IMR-90 (cell line): Measurements from ENCODE around the gene CADM1.

ENCODE experiments used
- BHLHE40 ChIP-seq: fragments of 150-350 bp; IDR thresholded peaks from 2 replicates; pipeline ENCODE4 v1.6.1; 2016; ENCODE audit warnings: mild to moderate bottlenecking, low read depth, low read length
- CEBPB ChIP-seq: IDR thresholded peaks from 2 replicates; pipeline ENCODE4 v1.6.1; 2012; ENCODE audit warnings: low read depth, low read length, improper control_type of control experiment
- CHD1 ChIP-seq: IDR thresholded peaks from 2 replicates; pipeline ENCODE4 v1.6.1; 2012; ENCODE audit warnings: low read depth, low read length, improper control_type of control experiment
- MAFK ChIP-seq: IDR thresholded peaks from 2 replicates; pipeline ENCODE4 v1.6.1; 2012; ENCODE audit warnings: low read depth, low read length, improper control_type of control experiment
- MXI1 ChIP-seq: IDR thresholded peaks from 2 replicates; pipeline ENCODE4 v1.6.1; 2012; ENCODE audit warnings: low read depth, mild to moderate bottlenecking, low read length, moderate library complexity, borderline replicate concordance
- POLR2A ChIP-seq: IDR thresholded peaks from 2 replicates; pipeline ENCODE4 v1.6.1; 2012; ENCODE audit warnings: mild to moderate bottlenecking, low read depth, low read length
- SMC3 ChIP-seq: fragments of 150-350 bp; IDR thresholded peaks from 2 replicates; pipeline ENCODE4 v1.6.1; 2016; ENCODE audit warnings: low read depth, mild to moderate bottlenecking, antibody characterized with exemption, low read length, moderate library complexity
- TF ChIP-seq, protein P1 (sequence below): conservative IDR thresholded peaks from 2 replicates; pipeline ENCODE4 v1.5.1; 2012; ENCODE audit warnings: mild to moderate bottlenecking, low read depth, low read length, improper control_type of control experiment
- TF ChIP-seq, protein P2 (sequence below): fragments of 150-350 bp; IDR thresholded peaks from 2 replicates; pipeline ENCODE4 v1.6.1; 2017; ENCODE audit warnings: mild to moderate bottlenecking, antibody characterized with exemption, low read length, low read depth
- TF ChIP-seq, protein P3 (sequence below): fragments of 150-350 bp; IDR thresholded peaks from 2 replicates; pipeline ENCODE4 v1.6.1; 2016; ENCODE audit warnings: low read depth, mild to moderate bottlenecking, low read length, moderate library complexity, borderline replicate concordance

DNA sequence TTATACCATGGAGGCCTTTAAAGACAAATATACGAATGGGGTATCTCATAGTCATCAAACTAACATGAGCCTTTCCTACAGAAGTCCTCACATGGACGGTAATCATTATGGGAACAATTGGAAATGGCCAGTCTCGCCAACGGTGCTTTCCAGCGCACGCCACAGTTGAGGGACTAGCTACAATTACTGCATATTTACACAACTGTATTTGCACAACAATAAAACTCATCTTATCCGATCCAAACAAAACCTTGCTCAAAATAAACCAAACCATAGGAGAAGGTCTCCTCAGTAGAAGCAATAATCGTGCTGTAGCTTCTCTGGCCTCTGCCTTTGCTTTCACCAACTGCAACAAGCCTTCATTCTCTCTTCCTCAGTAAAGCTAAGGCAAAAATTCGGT, 5.9 kb downstream of the CADM1 start:
- no peak for TF ChIP-seq SMC3
- TF ChIP-seq CEBPB: no peak
- TF ChIP-seq, protein P1, sequence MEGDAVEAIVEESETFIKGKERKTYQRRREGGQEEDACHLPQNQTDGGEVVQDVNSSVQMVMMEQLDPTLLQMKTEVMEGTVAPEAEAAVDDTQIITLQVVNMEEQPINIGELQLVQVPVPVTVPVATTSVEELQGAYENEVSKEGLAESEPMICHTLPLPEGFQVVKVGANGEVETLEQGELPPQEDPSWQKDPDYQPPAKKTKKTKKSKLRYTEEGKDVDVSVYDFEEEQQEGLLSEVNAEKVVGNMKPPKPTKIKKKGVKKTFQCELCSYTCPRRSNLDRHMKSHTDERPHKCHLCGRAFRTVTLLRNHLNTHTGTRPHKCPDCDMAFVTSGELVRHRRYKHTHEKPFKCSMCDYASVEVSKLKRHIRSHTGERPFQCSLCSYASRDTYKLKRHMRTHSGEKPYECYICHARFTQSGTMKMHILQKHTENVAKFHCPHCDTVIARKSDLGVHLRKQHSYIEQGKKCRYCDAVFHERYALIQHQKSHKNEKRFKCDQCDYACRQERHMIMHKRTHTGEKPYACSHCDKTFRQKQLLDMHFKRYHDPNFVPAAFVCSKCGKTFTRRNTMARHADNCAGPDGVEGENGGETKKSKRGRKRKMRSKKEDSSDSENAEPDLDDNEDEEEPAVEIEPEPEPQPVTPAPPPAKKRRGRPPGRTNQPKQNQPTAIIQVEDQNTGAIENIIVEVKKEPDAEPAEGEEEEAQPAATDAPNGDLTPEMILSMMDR: no peak
- TF ChIP-seq BHLHE40: no peak
- TF ChIP-seq MXI1: no peak
- TF ChIP-seq POLR2A: no peak
- TF ChIP-seq, protein P2, sequence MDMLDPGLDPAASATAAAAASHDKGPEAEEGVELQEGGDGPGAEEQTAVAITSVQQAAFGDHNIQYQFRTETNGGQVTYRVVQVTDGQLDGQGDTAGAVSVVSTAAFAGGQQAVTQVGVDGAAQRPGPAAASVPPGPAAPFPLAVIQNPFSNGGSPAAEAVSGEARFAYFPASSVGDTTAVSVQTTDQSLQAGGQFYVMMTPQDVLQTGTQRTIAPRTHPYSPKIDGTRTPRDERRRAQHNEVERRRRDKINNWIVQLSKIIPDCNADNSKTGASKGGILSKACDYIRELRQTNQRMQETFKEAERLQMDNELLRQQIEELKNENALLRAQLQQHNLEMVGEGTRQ: no peak
- no peak for TF ChIP-seq MAFK
- TF ChIP-seq, protein P3, sequence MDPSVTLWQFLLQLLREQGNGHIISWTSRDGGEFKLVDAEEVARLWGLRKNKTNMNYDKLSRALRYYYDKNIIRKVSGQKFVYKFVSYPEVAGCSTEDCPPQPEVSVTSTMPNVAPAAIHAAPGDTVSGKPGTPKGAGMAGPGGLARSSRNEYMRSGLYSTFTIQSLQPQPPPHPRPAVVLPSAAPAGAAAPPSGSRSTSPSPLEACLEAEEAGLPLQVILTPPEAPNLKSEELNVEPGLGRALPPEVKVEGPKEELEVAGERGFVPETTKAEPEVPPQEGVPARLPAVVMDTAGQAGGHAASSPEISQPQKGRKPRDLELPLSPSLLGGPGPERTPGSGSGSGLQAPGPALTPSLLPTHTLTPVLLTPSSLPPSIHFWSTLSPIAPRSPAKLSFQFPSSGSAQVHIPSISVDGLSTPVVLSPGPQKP: no peak
- no peak for TF ChIP-seq CHD1
